Neuronal stem cell (in vitro differentiated cells): ENCODE data around the gene NDUFS2.
"Not testable (repeated sequence)": the region's sequence is repeated elsewhere in the genome, so short reads cannot be mapped to it uniquely, and the experiment has no call there.

Experiments
- DNase-seq: peaks from one replicate; pipeline ENCODE4 v3.0.0-alpha.2; 2013; ENCODE audit warnings: low spot score
- H2AFZ ChIP-seq: one replicate; pipeline ENCODE4 v1.6.1; 2013; ENCODE audit warnings: mild to moderate bottlenecking, low read length, inconsistent platforms
- H2AK5ac ChIP-seq: 2 replicates; pipeline ENCODE4 v1.6.1; 2013; ENCODE audit warnings: low read depth, mild to moderate bottlenecking, inconsistent platforms, low read length, moderate library complexity, mixed read lengths
- H2BK120ac ChIP-seq: 2 replicates; pipeline ENCODE4 v1.6.1; 2013; ENCODE audit warnings: low read depth, mild to moderate bottlenecking, inconsistent platforms, low read length, moderate library complexity, mixed read lengths
- H2BK12ac ChIP-seq: one replicate; pipeline ENCODE4 v1.6.1; 2013; ENCODE audit warnings: low read length, inconsistent platforms
- H2BK15ac ChIP-seq: 2 replicates; pipeline ENCODE4 v1.6.1; 2013; ENCODE audit warnings: mild to moderate bottlenecking, low read length, inconsistent platforms, mixed read lengths
- H2BK5ac ChIP-seq: one replicate; pipeline ENCODE4 v1.6.1; 2013; ENCODE audit warnings: inconsistent platforms, mild to moderate bottlenecking, low read length, moderate library complexity
- H3K14ac ChIP-seq: one replicate; pipeline ENCODE4 v1.6.1; 2013; ENCODE audit warnings: low read length, inconsistent platforms
- H3K18ac ChIP-seq: 2 replicates; pipeline ENCODE4 v1.6.1; 2013; ENCODE audit warnings: low read length, inconsistent platforms
- H3K23ac ChIP-seq: 2 replicates; pipeline ENCODE4 v1.6.1; 2013; ENCODE audit warnings: low read depth, mild to moderate bottlenecking, mixed read lengths, low read length, inconsistent platforms; ENCODE audit not compliant: poor library complexity
- H3K27ac ChIP-seq: replicated peaks from 3 replicates; pipeline ENCODE4 v1.5.1; 2013; ENCODE audit warnings: low read length, inconsistent platforms
- H3K27me3 ChIP-seq, 3 experiments: 2 replicates each; pipeline ENCODE4 v1.6.1; 2013; ENCODE audit warnings: low read length in 3 of 3, mild to moderate bottlenecking in 2 of 3, inconsistent platforms in 1 of 3, low read depth in 1 of 3, mixed read lengths in 1 of 3, moderate library complexity in 1 of 3; ENCODE audit not compliant: control insufficient read depth in 3 of 3, insufficient read depth in 3 of 3
- H3K36me3 ChIP-seq, 2 donors: replicated peaks in 1 of 2; 2 replicates each; pipeline ENCODE4 v1.6.1; 2013; ENCODE audit warnings: low read length in 2 of 2; ENCODE audit not compliant: control insufficient read depth in 2 of 2, insufficient read depth in 2 of 2
- H3K4ac ChIP-seq: 2 replicates; pipeline ENCODE4 v1.6.1; 2013; ENCODE audit warnings: inconsistent platforms, mild to moderate bottlenecking, low read length, moderate library complexity
- H3K4me1 ChIP-seq, 2 donors: 1 replicate in 1 of 2; 2 replicates in 1 of 2; pipeline ENCODE4 v1.6.1; 2013; ENCODE audit warnings: low read length in 2 of 2, low read depth in 1 of 2; ENCODE audit not compliant: control insufficient read depth in 2 of 2, insufficient read depth in 1 of 2
- H3K4me2 ChIP-seq: one replicate; pipeline ENCODE4 v1.6.1; 2013; ENCODE audit warnings: mild to moderate bottlenecking, low read length, inconsistent platforms; ENCODE audit not compliant: insufficient read depth, poor library complexity, severe bottlenecking
- H3K4me3 ChIP-seq, 2 donors: 2 replicates each; pipeline ENCODE4 v1.5.1; 2013; ENCODE audit warnings: low read length in 2 of 2, mild to moderate bottlenecking in 2 of 2, inconsistent platforms in 1 of 2, moderate library complexity in 1 of 2
- H3K79me1 ChIP-seq: one replicate; pipeline ENCODE4 v1.6.1; 2013; ENCODE audit warnings: low read depth, mild to moderate bottlenecking, inconsistent platforms, low read length, moderate library complexity
- H3K9ac ChIP-seq: one replicate; pipeline ENCODE4 v1.6.1; 2013; ENCODE audit warnings: mild to moderate bottlenecking, low read depth, low read length, inconsistent platforms; ENCODE audit not compliant: poor library complexity
- H3K9me3 ChIP-seq, 2 donors: replicated peaks in 1 of 2; 2 replicates each; pipeline versions ENCODE3 to v1.6.1; 2013; ENCODE audit warnings: low read length in 2 of 2, mild to moderate bottlenecking in 2 of 2, inconsistent platforms in 1 of 2, low read depth in 1 of 2, mixed read lengths in 1 of 2, moderate library complexity in 1 of 2; ENCODE audit not compliant: control insufficient read depth in 2 of 2, insufficient read depth in 1 of 2
- H4K8ac ChIP-seq: one replicate; pipeline ENCODE4 v1.6.1; 2013; ENCODE audit warnings: low read depth, mild to moderate bottlenecking, inconsistent platforms, low read length, moderate library complexity
- H4K91ac ChIP-seq: one replicate; pipeline ENCODE4 v1.6.1; 2013; ENCODE audit warnings: low read length, low read depth, mild to moderate bottlenecking, inconsistent platforms; ENCODE audit not compliant: poor library complexity
- WGBS, 2 donors: extraction: QIAGEN DNeasy Blood & Tissue Kit; methylation state at CpG; one replicate each; pipeline ENCODE4 v1.1.7; 2013; ENCODE audit warnings: missing lambda C conversion rate in 2 of 2, mixed read lengths in 1 of 2; ENCODE audit not compliant: insufficient read length in 2 of 2, insufficient replicate concordance in 1 of 2; ENCODE audit errors: extremely low coverage in 2 of 2; 5-methylcytosine and 5-hydroxymethylcytosine counted together

NDUFS2 gene

DNA sequence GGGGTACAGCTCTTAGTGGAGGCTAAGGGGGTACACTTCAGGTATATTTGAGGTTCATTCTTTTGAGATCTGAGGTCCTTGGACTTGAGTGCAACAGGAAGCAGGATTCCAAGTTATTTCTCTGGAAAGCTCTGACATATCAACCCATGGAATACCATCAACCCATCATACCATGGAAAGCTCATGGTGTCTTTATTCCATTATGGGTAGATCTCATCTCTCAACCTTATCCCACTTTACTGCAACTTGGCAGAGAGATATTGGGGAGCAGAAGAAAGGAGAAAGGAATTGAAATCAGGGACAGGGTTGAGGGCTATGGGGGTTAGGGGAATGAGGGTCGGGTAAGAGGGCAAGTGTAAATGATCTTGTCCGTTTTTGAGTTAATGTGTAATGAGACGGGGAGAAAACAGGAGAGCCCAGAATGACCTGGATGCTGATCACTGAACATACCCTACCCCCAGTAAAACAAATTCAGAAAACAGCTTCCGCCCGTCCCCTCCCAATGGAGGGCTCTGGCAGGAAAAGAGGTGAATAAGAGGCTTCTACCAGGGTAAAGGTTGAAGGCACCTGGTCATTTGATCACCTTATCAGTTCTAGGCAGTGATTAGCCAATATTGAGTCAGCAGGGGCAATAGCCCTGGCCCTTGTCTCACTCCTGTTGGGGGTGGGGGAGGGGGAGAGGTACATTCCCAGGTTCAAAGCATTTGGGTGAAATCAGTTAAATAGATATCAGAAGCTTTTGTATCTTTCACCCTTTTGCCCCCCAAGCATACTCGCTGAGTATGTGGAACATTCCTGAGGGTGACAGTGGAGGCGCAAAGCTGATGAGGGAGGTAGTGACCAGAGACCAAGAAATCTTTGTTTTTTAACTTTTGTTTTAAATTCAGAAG lies 21.9 kb downstream of the NDUFS2 start:
- H3K27ac ChIP-seq: no peak overlapping the region
- H3K79me1 ChIP-seq: no peaks in the 10 kb centered on the region
- H2AK5ac ChIP-seq: no peak overlapping the region
- no peak overlapping the region for H3K23ac ChIP-seq
- no peak for DNase-seq
- no peak overlapping the region for H2BK12ac ChIP-seq
- no peak overlapping the region for H3K4ac ChIP-seq
- no peak overlapping the region for H3K4me2 ChIP-seq
- H3K4me1 ChIP-seq: peaks cover 6 to 11% of the 10 kb centered on the region in 2 donors
- no peak overlapping the region for H3K14ac ChIP-seq
- WGBS, 2 donors: no CpG with 5 or more reads among the region's 7 CpGs
- H3K36me3 ChIP-seq: peaks cover 0 to 10% of the 10 kb centered on the region in 2 donors
- no peak overlapping the region for H3K4me3 ChIP-seq
- H3K9me3 ChIP-seq: no peaks in the 10 kb centered on the region
- H4K8ac ChIP-seq: no peak overlapping the region
- peaks cover 0 to 4% (median 0%) of the 10 kb centered on the region in 3 experiments for H3K27me3 ChIP-seq
- no peak overlapping the region for H3K9ac ChIP-seq
- H3K18ac ChIP-seq: no peak overlapping the region
- H4K91ac ChIP-seq: no peak overlapping the region
- no peak overlapping the region for H2BK15ac ChIP-seq
- no peak overlapping the region for H2AFZ ChIP-seq
- no peak overlapping the region for H2BK120ac ChIP-seq
- no peak overlapping the region for H2BK5ac ChIP-seq

GRCh38 chr1:161224695-161225087 lies 22.5 kb downstream of the NDUFS2 start:
- H4K8ac ChIP-seq, DNase-seq, H2BK12ac ChIP-seq, H3K14ac ChIP-seq, H3K23ac ChIP-seq, H3K4me2 ChIP-seq, H4K91ac ChIP-seq, H3K9me3 ChIP-seq, H2AK5ac ChIP-seq, H2BK120ac ChIP-seq, H3K27me3 ChIP-seq, H3K4ac ChIP-seq, H3K18ac ChIP-seq, H2AFZ ChIP-seq, H3K79me1 ChIP-seq, H3K4me3 ChIP-seq, H3K27ac ChIP-seq, H2BK5ac ChIP-seq, H2BK15ac ChIP-seq, H3K9ac ChIP-seq: not testable (repeated sequence)
- no CpG with 5 or more reads among the region's 13 CpGs for WGBS, 2 donors
- H3K4me1 ChIP-seq: peaks cover 6 to 11% of the 10 kb centered on the region in 2 donors
- peaks cover 5 to 16% of the 10 kb centered on the region in 2 donors for H3K36me3 ChIP-seq

GRCh38 chr1:161225178-161225533 lies 23.0 kb downstream of the NDUFS2 start:
- Histone ChIP-seq H3K4me1 (peaks cover 6 to 11% of the 10 kb centered on the region in 2 donors), H3K18ac (no peak overlapping the region), H2BK12ac (no peak overlapping the region), H2BK5ac (no peak overlapping the region), H2AK5ac (no peak overlapping the region), H3K9ac (no peak overlapping the region), H3K23ac (no peak overlapping the region), H3K4me3 (no peak overlapping the region), H3K4me2 (no peak overlapping the region), H3K79me1 (no peaks in the 10 kb centered on the region), H3K36me3 (peaks cover 5 to 20% of the 10 kb centered on the region in 2 donors), H4K91ac (no peak overlapping the region), H4K8ac (no peak overlapping the region), H3K9me3 (no peaks in the 10 kb centered on the region), H2AFZ (peak overlapping the region; percentile 75), H2BK15ac (no peak overlapping the region), H3K4ac (no peak overlapping the region), H3K14ac (no peak overlapping the region), H3K27ac (no peak overlapping the region), H2BK120ac (no peak overlapping the region), H3K27me3 (peaks cover 0 to 4% (median 0%) of the 10 kb centered on the region in 3 experiments)
- WGBS, 2 donors: no CpG with 5 or more reads among the region's 7 CpGs
- DNase-seq: no peak

DNA sequence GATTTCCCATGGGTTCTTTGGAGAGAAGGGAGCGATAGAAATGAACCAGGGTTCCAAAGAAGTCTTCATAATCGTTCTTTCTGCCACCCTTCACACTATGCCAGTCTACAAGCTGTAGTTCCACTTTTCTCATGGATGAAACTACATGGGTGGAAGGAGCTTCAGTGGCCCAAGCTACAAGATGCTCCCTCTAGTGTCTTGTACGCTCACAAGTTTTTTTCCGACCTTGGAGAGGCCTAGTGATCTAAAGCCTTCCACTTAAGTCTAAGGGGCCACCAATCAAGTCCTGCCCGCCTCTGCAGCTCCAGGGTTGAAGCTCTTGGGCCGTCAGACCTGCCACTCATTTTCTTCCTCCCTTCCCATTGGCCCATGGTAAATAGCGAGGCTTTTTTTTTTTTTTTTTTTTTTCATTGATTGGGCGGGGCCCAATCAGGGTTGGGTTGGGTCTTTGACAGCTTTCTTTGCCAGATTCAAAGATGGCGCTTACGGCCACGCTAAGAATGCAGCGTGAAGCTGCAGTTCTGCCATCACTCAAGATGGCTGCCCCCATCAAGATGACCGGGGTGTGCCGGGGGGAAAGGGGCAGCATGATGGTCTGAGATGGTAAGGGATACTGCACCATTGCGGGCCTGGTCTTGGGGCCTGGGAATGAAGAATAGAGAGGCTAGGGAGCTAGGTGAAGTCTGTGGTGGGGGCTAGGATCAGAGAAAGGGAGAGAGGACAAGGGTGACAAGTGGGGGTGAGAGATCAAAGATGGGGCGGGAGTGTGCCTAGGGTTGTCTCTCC lies 23.6 kb downstream of the NDUFS2 start, which contains the start of gene TOMM40L:
Gene TOMM40L (plus strand): TSS at position 527 of the 786 bp plus-strand sequence. CDS start 430 bp downstream, outside the sequence.
- no peak within 1 kb of the TSS for H4K91ac ChIP-seq
- no peak within 1 kb of the TSS for H2AK5ac ChIP-seq
- peak; percentile 97 for DNase-seq
- peak within 1 kb of the TSS; percentile 12 for H3K18ac ChIP-seq
- no peak within 1 kb of the TSS for H3K4ac ChIP-seq
- peaks cover 5 to 22% of the 10 kb centered on the region in 2 donors for H3K36me3 ChIP-seq
- H3K27ac ChIP-seq: no peak within 1 kb of the TSS
- peak within 1 kb of the TSS; percentile 73 for H3K9ac ChIP-seq
- no peaks in the 10 kb centered on the region for H3K9me3 ChIP-seq
- H3K79me1 ChIP-seq: no peaks in the 10 kb centered on the region
- peaks cover 0 to 4% (median 0%) of the 10 kb centered on the region in 3 experiments for H3K27me3 ChIP-seq
- H2BK120ac ChIP-seq: no peak within 1 kb of the TSS
- no peak within 1 kb of the TSS for H2BK15ac ChIP-seq
- no peak within 1 kb of the TSS for H2BK12ac ChIP-seq
- H3K4me2 ChIP-seq: peak within 1 kb of the TSS; percentile 90
- peak within 1 kb of the TSS; percentile 61 for H3K23ac ChIP-seq
- H2AFZ ChIP-seq: peak within 1 kb of the TSS; percentile 91
- H3K14ac ChIP-seq: no peak within 1 kb of the TSS
- peaks cover 6 to 11% of the 10 kb centered on the region in 2 donors for H3K4me1 ChIP-seq
- peak within 1 kb of the TSS; percentile 72 to 91 for H3K4me3 ChIP-seq
- H2BK5ac ChIP-seq: no peak within 1 kb of the TSS
- no CpG with 5 or more reads among the region's 16 CpGs for WGBS, 2 donors
- no peak within 1 kb of the TSS for H4K8ac ChIP-seq
